HL-60 (cell line): ENCODE data around the gene ARHGAP23.

ENCODE experiments used
- CTCF ChIP-seq: IDR thresholded peaks from one replicate; pipeline ENCODE4 v1.5.1; 2011; ENCODE audit warnings: low read length, control low read depth, inconsistent platforms; ENCODE audit not compliant: insufficient read depth
- POLR2AphosphoS5 ChIP-seq: IDR thresholded peaks from 2 replicates; pipeline ENCODE4 v1.6.1; 2012; ENCODE audit warnings: low read depth
- SPI1 ChIP-seq: IDR thresholded peaks from 2 replicates; pipeline ENCODE4 v1.6.1; 2012; ENCODE audit warnings: low read depth, mild to moderate bottlenecking, borderline replicate concordance
- TF ChIP-seq, protein P1 (sequence below): IDR thresholded peaks from 2 replicates; pipeline ENCODE4 v1.6.1; 2012; ENCODE audit warnings: low read depth; ENCODE audit not compliant: insufficient replicate concordance

DNA sequence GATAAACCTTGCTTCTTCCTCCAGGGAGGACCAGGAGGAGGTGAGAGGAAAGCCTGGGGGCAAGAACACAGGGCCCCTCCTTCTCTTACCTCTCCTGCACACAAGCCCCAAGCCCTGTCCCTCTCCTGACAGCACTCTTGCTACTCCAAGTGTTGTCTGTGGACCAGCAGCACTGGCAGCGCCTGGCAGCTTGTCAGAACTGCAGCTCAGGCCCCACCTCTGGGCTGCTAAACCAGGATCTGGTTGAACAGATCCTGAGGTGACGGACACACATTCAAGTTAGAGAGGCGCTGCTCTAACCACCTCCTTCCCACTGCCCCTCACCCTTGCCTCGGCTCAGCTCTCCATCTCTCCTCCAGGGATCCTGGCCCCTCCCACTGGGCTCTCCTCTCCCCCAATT is 121.0 kb downstream of the ARHGAP23 start:
- no peak for TF ChIP-seq CTCF
- TF ChIP-seq POLR2AphosphoS5: no peak
- TF ChIP-seq SPI1: no peak
- TF ChIP-seq, protein P1, sequence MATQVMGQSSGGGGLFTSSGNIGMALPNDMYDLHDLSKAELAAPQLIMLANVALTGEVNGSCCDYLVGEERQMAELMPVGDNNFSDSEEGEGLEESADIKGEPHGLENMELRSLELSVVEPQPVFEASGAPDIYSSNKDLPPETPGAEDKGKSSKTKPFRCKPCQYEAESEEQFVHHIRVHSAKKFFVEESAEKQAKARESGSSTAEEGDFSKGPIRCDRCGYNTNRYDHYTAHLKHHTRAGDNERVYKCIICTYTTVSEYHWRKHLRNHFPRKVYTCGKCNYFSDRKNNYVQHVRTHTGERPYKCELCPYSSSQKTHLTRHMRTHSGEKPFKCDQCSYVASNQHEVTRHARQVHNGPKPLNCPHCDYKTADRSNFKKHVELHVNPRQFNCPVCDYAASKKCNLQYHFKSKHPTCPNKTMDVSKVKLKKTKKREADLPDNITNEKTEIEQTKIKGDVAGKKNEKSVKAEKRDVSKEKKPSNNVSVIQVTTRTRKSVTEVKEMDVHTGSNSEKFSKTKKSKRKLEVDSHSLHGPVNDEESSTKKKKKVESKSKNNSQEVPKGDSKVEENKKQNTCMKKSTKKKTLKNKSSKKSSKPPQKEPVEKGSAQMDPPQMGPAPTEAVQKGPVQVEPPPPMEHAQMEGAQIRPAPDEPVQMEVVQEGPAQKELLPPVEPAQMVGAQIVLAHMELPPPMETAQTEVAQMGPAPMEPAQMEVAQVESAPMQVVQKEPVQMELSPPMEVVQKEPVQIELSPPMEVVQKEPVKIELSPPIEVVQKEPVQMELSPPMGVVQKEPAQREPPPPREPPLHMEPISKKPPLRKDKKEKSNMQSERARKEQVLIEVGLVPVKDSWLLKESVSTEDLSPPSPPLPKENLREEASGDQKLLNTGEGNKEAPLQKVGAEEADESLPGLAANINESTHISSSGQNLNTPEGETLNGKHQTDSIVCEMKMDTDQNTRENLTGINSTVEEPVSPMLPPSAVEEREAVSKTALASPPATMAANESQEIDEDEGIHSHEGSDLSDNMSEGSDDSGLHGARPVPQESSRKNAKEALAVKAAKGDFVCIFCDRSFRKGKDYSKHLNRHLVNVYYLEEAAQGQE: no peak
